Ramos (cell line): Measurements from ENCODE around the gene MECP2.

Experiments
- in situ Hi-C: fragments of 300-500 bp; cut with MboI; formaldehyde crosslinking; loops from one replicate; pipeline ENCODE4 v1.14.3; 2022; ENCODE audit warnings: low sequenced_read_pairs; ENCODE audit not compliant: unreplicated experiment

MECP2 gene

GRCh38 chrX:154039577-154039976, 57.9 kb downstream of the MECP2 start:
- in situ Hi-C loops, result no loop called here

GRCh38 chrX:154038656-154039055, 58.9 kb downstream of the MECP2 start:
- in situ Hi-C loops, result no loop called here

- in situ Hi-C loops, result no loop called here
Observed at GRCh38 chrX:154037754-154038153, 59.8 kb downstream of the MECP2 start.

GRCh38 chrX:154036513-154036912, 61.0 kb downstream of the MECP2 start:
- in situ Hi-C loops, result no loop called here

GRCh38 chrX:154033848-154034247, 63.7 kb downstream of the MECP2 start:
- in situ Hi-C loops, result no loop called here

GRCh38 chrX:154032653-154033052, 64.9 kb downstream of the MECP2 start:
- in situ Hi-C loops, result no loop called here

- in situ Hi-C loops, result no loop called here
Observed at GRCh38 chrX:154032160-154032559, 65.4 kb downstream of the MECP2 start.

GRCh38 chrX:154030715-154031305, 66.7 kb downstream of the MECP2 start:
- in situ Hi-C loops, result no loop called here

- in situ Hi-C loops, result no loop called here
Observed at GRCh38 chrX:154030266-154030665, 67.3 kb downstream of the MECP2 start.

GRCh38 chrX:154029439-154029838, 68.1 kb downstream of the MECP2 start:
- in situ Hi-C loops, result no loop called here

GRCh38 chrX:154028502-154029184, 68.9 kb downstream of the MECP2 start:
- in situ Hi-C loops, result no loop called here

GRCh38 chrX:154027986-154028385, 69.5 kb downstream of the MECP2 start:
- in situ Hi-C loops, result no loop called here

GRCh38 chrX:154027022-154027402, 70.5 kb downstream of the MECP2 start:
- in situ Hi-C loops, result no loop called here

- in situ Hi-C loops, result no loop called here
Observed at GRCh38 chrX:154026136-154027021, 71.1 kb downstream of the MECP2 start.

- in situ Hi-C loops, result no loop called here
Observed at GRCh38 chrX:154025230-154025629, 72.3 kb downstream of the MECP2 start.

- in situ Hi-C loops, result no loop called here
Observed at GRCh38 chrX:154024271-154024670, 73.2 kb downstream of the MECP2 start.

GRCh38 chrX:154023276-154024000, 74.1 kb downstream of the MECP2 start:
- in situ Hi-C loops, result no loop called here

- in situ Hi-C loops, result no loop called here
Observed at GRCh38 chrX:154022108-154022507, 75.4 kb downstream of the MECP2 start.

- in situ Hi-C loops, result no loop called here
Observed at GRCh38 chrX:154021131-154021611, 76.3 kb downstream of the MECP2 start.

GRCh38 chrX:154020536-154021115, 76.9 kb downstream of the MECP2 start:
- in situ Hi-C loops, result no loop called here
